ENCODE measurements around the gene RMI2.

The RMI2 gene

GRCh38 chr16:11326084-11326736 lies 19.0 kb upstream of the RMI2 start:
- no peak for DNase-seq (ENCODE audit: low read depth in 2 of 2)
- TF ChIP-seq, protein P1, sequence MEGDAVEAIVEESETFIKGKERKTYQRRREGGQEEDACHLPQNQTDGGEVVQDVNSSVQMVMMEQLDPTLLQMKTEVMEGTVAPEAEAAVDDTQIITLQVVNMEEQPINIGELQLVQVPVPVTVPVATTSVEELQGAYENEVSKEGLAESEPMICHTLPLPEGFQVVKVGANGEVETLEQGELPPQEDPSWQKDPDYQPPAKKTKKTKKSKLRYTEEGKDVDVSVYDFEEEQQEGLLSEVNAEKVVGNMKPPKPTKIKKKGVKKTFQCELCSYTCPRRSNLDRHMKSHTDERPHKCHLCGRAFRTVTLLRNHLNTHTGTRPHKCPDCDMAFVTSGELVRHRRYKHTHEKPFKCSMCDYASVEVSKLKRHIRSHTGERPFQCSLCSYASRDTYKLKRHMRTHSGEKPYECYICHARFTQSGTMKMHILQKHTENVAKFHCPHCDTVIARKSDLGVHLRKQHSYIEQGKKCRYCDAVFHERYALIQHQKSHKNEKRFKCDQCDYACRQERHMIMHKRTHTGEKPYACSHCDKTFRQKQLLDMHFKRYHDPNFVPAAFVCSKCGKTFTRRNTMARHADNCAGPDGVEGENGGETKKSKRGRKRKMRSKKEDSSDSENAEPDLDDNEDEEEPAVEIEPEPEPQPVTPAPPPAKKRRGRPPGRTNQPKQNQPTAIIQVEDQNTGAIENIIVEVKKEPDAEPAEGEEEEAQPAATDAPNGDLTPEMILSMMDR (IDR thresholded peaks at IDR 0.05; ENCODE audit: low read depth, low read length) = no peak
- no peak overlapping the region for H3K4me3 ChIP-seq (replicated peaks in 1 of 2; ENCODE audit: low read depth in 2 of 2, low read length in 2 of 2)

DNA sequence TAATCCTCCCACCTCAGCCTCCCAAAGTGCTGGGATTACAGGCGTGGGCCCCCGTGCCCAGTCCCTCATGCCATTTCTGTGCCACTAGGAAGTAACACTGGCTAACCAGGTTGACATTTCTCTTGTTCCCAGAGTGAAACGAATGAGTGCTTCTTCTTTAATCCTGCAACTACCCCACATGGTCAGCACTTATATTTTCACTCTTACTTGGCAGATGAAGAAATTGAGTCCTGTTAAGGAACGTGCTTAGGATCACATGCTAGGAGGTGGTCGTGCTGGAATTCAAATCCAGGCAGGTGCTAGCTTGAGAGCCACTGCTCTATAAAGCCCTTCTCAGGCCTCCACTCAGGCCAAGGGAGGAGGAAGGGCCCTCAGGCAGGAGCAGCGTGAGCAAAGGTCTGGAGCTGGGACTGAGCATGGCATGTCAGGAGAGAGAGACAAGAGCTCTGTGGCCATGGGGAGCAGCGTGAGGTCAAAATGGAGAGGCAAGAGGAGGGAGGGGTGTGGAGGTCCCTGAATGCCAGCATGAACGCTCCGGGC lies 18.5 kb upstream of the RMI2 start:
- no peak for DNase-seq (ENCODE audit: low read depth in 2 of 2)
- TF ChIP-seq, protein P1 (IDR thresholded peaks at IDR 0.05; ENCODE audit: low read depth, low read length) = no peak
- no peak overlapping the region for H3K4me3 ChIP-seq (replicated peaks in 1 of 2; ENCODE audit: low read depth in 2 of 2, low read length in 2 of 2)

DNA sequence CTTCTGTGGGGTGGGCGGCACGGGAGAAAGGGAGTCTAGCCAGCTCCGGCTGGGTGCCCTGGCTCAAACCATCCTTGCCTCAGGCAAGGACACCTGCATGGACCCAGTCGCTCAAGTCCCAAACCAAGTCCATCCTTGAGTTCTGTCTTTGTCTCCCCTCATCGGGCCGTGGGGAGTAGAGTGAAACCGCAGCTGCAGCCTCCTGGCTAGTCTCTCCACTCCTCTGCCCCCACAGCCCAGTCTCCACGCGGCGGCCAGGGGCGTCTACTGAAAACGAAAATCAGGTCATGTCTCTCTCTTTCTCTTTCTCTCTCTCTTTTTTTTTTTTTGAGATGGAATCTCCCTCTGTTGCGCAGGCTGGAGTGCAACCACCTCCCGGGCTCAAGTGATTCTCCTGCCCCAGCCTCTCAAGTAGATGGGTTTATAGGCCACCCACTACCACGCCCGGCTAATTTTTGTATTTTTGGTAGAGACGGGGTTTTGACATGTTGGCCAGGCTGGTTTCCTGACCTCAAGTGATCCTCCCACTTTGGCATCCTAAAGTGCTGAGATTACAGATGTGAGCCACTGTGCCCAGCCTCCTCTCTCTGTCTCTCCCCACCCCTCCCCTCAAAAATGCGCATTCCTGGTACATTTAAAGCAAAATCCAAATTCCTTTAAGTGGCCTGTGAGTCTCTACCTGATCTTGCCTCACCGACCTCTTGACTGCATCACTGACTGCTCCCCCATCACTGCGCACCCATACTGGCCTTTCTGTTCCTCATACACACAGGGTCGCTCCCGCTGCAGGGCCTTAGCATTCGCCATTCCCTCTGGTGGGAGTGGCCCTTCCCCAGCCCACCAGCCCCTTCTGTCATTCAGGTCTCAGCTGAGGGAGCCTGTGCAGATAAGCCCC lies 17.7 kb upstream of the RMI2 start:
- peak in 1 of 2 donors; percentile 37 for DNase-seq (ENCODE audit: low read depth in 2 of 2)
- TF ChIP-seq, protein P1 (IDR thresholded peaks at IDR 0.05; ENCODE audit: low read depth, low read length) = no peak
- no peak overlapping the region for H3K4me3 ChIP-seq (replicated peaks in 1 of 2; ENCODE audit: low read depth in 2 of 2, low read length in 2 of 2)

- TF ChIP-seq, protein P1 (IDR thresholded peaks at IDR 0.05; ENCODE audit: low read depth, low read length) = no peak
- DNase-seq (ENCODE audit: low read depth in 2 of 2) = peak; percentile 97 to 98
- peak overlapping the region in 1 of 2 donors; percentile 22 for H3K4me3 ChIP-seq (replicated peaks in 1 of 2; ENCODE audit: low read depth in 2 of 2, low read length in 2 of 2)
These were observed 16.8 kb upstream of the RMI2 start for GRCh38 chr16:11328172-11329070.

- H3K4me3 ChIP-seq (replicated peaks in 1 of 2; ENCODE audit: low read depth in 2 of 2, low read length in 2 of 2) = peak overlapping the region in 1 of 2 donors; percentile 22
- TF ChIP-seq, protein P1 (IDR thresholded peaks at IDR 0.05; ENCODE audit: low read depth, low read length) = no peak
- DNase-seq (ENCODE audit: low read depth in 2 of 2) = peak in 1 of 2 donors; percentile 49
These were observed 16.2 kb upstream of the RMI2 start for GRCh38 chr16:11329071-11329491.

GRCh38 chr16:11329891-11330290 lies 15.4 kb upstream of the RMI2 start:
- no peak for DNase-seq (ENCODE audit: low read depth in 2 of 2)
- no peak overlapping the region for H3K4me3 ChIP-seq (replicated peaks in 1 of 2; ENCODE audit: low read depth in 2 of 2, low read length in 2 of 2)
- TF ChIP-seq, protein P1 (IDR thresholded peaks at IDR 0.05; ENCODE audit: low read depth, low read length) = no peak
